GM21723 (cell line): Measurements from ENCODE around the gene PCBP3.

Source experiments
- ATAC-seq: cut with Tn5 transposase; IDR thresholded peaks from one replicate; pipeline ENCODE4 v1.9.1; 2021; ENCODE audit warnings: mild to moderate bottlenecking, moderate library complexity; ENCODE audit not compliant: unreplicated experiment

PCBP3 gene

DNA sequence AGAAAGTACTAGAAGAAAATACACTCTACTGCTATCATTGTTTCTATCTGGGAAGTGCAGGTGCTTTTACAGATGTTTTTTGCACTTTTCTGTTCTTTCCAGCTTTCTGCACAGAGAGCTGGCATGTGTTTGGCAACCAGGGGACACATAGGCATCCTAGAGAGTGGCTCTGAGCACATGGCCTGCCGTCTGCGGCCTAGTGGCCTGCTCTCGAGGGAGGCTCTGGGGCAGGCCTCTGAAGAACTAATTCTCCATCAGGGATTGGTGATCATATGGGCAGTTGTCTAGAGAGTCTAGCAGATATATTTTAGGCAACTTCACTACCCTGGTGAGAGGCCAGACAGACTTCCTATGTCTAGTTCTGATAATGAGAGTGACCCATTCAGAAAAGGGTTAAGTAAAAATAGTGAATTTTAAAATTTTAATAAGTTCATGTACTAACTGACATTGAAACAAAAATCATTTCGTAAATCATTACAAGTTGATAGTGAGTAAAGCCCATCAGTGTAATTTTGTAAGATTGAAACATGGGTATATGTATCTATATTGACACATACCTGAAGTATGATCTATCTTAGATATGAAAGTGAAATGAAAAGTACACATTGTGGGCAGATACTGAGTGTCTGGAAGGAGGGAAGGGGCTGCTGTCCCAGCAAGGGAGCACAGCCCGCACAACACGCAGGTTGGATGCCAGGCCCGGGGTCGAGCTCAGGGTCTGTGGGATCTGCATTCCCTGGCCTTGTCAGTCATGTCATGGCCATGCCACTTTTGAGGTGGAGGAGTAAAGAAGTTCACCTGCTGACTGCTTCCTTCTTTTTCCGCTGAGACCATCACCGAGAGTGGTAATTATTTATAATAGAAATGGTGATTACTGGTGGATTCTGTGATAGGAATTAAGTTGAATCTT lies 79.8 kb downstream of the PCBP3 start:
- ATAC-seq, result no peak

DNA sequence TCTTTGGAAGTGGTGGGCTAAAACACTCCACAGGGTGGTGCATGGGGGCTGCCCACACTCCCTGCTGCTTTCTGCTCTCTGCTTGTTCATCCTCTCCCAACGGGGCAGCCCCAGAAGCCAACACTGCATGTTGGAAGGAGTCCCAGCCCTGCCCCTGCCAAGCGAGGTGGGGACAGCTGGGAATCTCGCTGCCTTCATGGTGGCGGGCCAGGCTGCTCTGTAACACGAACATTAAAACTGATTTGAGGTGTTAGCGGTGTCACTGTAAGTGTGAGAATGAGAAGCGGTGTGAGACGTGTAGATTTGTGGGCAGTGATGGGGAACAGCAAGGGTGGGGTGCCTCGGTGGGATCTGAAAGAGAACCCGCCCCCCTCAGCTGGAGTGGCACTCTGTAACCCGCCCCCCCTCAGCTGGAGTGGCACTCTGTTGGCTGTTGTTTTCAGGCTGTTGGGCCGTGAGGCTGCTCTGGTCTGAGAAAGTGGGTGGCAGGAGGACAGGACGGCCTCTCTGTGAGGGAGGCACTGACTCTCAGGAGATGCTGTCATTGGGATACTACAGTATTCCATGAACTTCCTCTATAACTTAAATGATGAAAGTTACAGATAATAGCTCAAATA lies 80.9 kb downstream of the PCBP3 start:
- ATAC-seq, result no peak

- ATAC-seq, result no peak
These were observed 81.7 kb downstream of the PCBP3 start for GRCh38 chr21:45724994-45725843.

DNA sequence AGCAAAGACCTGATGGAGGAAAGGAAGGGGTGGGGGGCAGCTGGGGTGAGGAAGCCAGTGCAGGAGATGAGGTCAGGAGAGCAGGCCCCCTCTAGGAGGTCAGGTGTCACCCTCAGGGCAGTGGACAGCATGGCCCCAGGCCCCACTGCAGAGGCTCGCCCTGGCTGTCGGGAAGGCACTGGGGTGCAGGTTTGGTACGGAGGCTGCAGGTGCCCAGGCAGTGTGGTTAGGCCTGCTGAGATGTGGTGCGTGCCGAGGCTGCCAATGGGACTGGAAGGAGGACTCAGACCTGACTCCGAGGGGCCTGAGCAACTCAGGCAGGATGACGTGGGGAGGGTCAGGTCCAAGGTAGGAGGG lies 82.3 kb downstream of the PCBP3 start:
- ATAC-seq, result no peak

GRCh38 chr21:45726438-45726837 lies 82.9 kb downstream of the PCBP3 start:
- no peak for ATAC-seq

- ATAC-seq, result no peak
These were observed 83.9 kb downstream of the PCBP3 start for GRCh38 chr21:45727390-45727789.

DNA sequence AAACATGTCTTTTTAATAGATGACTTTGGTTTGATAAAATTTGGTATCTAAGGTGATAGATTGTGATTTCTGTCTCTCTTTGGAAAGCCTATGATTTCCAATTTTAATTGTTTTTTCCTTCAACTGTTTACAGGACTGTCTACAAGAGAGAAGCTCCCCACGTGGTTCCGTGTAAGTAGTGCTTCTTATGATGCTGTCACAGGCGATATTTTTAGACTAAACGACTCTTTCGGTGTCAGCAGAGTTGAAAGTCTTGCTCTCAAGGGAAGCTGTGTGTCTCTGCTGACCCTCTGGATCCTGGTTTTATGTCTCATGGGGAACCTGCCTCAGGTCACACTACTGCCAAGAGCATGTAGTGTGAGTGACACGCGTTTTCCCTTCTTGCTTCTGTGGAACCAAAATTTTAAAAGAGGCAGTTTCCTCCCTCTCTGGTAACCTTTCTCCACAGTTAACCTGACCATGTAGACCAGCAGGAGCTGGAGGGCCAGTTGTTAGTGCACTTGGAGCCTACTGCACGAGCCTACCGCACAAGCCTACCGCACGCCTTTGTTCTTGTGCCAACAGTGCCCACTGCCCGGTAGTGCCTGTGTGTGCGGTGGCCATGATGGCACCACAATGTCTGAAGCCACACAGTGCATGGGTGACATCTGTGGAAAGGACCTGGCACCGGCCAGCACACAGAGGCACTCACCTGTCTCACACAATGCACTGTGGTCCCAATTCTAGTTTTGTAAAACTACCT lies 91.9 kb downstream of the PCBP3 start:
- ATAC-seq, result no peak

DNA sequence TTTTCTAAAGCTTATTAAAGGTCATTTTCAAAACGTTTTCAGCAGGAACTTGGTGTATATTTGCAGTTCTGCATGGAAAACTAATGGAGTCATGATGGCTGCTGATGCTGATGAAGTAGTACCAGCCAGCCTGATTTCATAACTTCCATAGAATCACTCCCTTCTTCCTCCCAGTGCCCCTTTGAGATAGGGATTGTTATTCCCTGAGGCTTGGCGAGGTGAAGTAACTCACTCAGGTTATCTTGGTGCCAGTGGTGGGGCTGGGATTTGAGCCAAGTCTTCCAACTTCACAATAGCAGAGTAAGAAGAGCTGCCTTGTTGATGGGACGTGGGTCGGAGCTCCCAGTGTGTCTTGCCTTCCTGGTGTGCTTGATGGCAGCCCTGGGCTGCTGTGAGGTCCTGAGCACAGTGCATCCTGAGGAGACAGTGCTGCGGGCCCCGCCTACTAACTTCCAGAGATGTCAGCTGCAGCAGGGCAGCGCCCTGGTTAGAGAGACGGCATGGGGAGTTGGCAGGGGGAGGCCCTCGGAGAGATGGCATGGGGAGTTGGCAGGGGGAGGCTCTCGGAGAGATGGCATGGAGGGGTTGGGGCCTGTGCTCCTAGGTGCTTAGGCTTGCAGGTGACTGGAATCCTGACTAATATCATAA lies 92.6 kb downstream of the PCBP3 start:
- ATAC-seq, result no peak

DNA sequence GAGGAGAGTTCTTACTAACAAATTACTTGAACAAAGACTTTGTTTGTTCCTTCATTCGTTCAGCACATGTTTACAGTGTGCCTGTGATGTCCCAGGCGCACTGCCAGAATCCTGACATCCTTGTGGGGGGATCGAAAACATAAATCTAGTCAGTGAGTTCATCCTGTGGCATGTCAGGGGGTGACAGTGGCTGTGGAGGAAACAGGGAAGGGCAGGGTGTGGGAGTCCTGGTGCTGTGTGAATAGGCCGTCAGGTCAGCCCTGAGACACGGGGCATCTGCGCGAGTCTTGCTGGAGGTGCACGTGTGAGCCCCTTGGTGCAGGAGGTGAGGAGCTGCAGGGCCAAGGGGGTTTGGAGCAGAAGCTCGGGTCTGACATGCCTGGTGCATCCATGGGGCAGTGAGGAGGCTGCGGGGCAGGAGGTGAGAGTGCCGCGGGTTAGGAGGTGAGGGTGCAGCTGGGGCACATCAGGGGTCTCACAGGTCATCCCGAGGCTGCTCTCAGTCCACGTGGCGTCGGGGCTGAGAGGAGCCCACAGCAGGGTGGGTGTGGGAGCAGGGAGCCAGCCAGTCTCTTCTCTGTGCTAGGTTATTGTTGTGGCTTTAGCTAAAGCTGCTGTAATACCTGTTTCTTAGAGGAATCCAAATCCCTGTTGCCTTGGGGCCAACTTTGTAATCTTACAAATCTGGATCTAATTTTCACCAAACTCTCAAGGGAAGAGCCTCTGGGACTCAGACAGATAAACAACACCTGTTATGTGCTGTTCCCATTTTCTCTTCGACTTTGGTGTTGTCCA lies 93.4 kb downstream of the PCBP3 start:
- no peak for ATAC-seq

- ATAC-seq, result no peak
These were observed 94.1 kb downstream of the PCBP3 start for GRCh38 chr21:45737485-45738166.

GRCh38 chr21:45739218-45740087 lies 95.9 kb downstream of the PCBP3 start:
- ATAC-seq, result no peak

GRCh38 chr21:45740088-45740440 lies 96.5 kb downstream of the PCBP3 start:
- no peak for ATAC-seq

- ATAC-seq, result no peak
These were observed 97.2 kb downstream of the PCBP3 start for GRCh38 chr21:45740491-45741357.

- ATAC-seq, result no peak
These were observed 98.2 kb downstream of the PCBP3 start for GRCh38 chr21:45741691-45742090.

DNA sequence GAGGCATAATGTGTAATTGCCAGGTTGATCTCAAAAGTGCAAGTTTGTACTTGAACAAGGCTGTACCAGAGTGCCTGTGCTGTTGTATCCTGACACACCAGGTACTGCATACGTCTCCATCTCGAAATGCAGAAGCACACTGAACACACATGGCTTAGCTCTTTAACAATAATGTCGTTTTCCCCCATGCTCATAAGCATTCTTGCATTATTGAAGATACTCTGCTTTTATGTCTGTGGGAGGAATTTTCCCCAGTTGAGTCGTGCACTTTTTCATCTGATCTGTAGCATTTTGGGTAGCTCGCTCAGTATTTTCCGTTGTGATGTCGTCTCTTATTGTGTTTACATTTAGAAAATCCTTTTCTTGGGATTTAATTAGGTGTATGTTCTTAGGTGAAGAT lies 98.7 kb downstream of the PCBP3 start:
- no peak for ATAC-seq

- no peak for ATAC-seq
These were observed 101.7 kb downstream of the PCBP3 start for GRCh38 chr21:45745256-45745655.

- ATAC-seq, result no peak
These were observed 103.8 kb downstream of the PCBP3 start for GRCh38 chr21:45747233-45747766.
